ENCODE data around the gene PIP. TPM values are rescaled to one million over a fixed set of nuclear protein-coding genes. Genes with fewer than 3 reads are reported as not detected.
"Not testable (repeated sequence)": the region's sequence is repeated elsewhere in the genome, so short reads cannot be mapped to it uniquely, and the experiment has no call there.

PIP gene
- total RNA-seq, 4 donors from 2014 or later: not detected

DNA sequence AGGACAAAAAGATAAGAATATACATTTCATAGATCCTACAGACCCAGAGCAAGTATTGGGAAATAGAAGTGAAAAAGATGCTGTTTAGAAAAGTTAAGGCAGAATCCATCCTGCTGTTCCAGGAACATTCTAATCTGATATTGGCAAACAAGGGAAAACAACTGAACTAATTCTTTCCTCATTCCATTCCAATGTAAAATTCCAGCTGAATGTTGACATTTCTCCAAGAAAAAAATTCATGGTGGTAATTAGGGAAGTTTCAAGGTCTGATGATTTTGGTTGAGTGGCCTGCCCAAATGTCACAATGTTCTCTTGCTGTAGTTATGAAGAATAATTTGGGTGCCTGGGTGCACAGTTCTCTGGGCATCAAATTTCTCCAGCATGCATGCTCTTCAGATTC lies 15.2 kb downstream of the PIP start:
- no peaks in the 10 kb centered on the region for H3K27me3 ChIP-seq
- no peak overlapping the region for H3K27ac ChIP-seq
- no peaks in the 10 kb centered on the region for H3K9me3 ChIP-seq
- H3K36me3 ChIP-seq: no peaks in the 10 kb centered on the region
- H3K4me1 ChIP-seq: no peaks in the 10 kb centered on the region
- DNase-seq: no peak
- TF ChIP-seq, protein P1, sequence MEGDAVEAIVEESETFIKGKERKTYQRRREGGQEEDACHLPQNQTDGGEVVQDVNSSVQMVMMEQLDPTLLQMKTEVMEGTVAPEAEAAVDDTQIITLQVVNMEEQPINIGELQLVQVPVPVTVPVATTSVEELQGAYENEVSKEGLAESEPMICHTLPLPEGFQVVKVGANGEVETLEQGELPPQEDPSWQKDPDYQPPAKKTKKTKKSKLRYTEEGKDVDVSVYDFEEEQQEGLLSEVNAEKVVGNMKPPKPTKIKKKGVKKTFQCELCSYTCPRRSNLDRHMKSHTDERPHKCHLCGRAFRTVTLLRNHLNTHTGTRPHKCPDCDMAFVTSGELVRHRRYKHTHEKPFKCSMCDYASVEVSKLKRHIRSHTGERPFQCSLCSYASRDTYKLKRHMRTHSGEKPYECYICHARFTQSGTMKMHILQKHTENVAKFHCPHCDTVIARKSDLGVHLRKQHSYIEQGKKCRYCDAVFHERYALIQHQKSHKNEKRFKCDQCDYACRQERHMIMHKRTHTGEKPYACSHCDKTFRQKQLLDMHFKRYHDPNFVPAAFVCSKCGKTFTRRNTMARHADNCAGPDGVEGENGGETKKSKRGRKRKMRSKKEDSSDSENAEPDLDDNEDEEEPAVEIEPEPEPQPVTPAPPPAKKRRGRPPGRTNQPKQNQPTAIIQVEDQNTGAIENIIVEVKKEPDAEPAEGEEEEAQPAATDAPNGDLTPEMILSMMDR (IDR thresholded peaks at IDR 0.05): no peak
- TF ChIP-seq POLR2A (IDR thresholded peaks at IDR 0.05): no peak
- H3K4me3 ChIP-seq: no peak overlapping the region

DNA sequence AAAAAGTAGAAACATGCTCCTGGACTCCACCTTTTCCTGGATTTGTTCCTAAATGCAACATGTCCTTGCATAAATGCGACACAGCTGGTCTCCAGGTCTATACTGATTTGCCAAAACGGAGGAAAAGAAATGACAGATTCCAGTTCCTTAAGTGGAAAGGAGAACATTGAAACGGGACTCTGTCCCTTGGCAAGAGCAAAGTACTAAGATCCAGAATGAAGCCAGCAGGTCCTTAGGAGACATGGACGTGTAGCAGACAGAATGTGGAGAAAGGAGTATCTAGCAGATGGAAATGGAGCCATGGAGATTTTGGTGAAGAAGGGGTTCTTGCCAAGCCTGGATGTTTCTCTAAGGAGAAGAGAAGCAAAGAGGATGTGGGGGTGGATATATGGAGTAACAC lies 16.2 kb downstream of the PIP start:
- no peaks in the 10 kb centered on the region for H3K27me3 ChIP-seq
- H3K4me1 ChIP-seq: no peaks in the 10 kb centered on the region
- no peaks in the 10 kb centered on the region for H3K9me3 ChIP-seq
- no peak for DNase-seq
- TF ChIP-seq POLR2A (IDR thresholded peaks at IDR 0.05): no peak
- TF ChIP-seq, protein P1 (IDR thresholded peaks at IDR 0.05): no peak
- no peak overlapping the region for H3K27ac ChIP-seq
- no peak overlapping the region for H3K4me3 ChIP-seq
- no peaks in the 10 kb centered on the region for H3K36me3 ChIP-seq

DNA sequence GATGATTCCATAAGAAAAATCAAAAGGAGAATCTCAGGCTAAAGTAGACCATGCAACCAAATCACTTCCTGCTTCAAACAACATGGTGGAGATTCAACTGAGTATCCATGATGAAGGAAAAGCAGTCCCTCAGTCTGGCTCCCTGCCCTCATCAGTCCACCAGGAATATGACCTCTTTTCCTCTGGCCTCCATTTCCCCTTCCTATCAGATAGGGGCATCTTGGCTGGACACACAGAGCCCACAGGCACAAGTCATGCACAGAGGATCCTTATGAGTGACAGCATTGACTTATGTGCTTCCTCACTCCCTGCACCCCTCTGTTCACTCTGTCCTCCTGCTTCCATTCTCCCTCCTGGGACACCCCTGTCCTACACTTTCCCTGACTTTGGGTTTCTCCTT lies 16.8 kb downstream of the PIP start:
- DNase-seq: no peak
- Histone ChIP-seq H3K4me1 (no peaks in the 10 kb centered on the region), H3K9me3 (no peaks in the 10 kb centered on the region), H3K27ac (no peak overlapping the region), H3K4me3 (no peak overlapping the region), H3K36me3 (no peaks in the 10 kb centered on the region), H3K27me3 (no peaks in the 10 kb centered on the region)
- TF ChIP-seq POLR2A (IDR thresholded peaks at IDR 0.05): no peak
- TF ChIP-seq, protein P1 (IDR thresholded peaks at IDR 0.05): no peak

DNA sequence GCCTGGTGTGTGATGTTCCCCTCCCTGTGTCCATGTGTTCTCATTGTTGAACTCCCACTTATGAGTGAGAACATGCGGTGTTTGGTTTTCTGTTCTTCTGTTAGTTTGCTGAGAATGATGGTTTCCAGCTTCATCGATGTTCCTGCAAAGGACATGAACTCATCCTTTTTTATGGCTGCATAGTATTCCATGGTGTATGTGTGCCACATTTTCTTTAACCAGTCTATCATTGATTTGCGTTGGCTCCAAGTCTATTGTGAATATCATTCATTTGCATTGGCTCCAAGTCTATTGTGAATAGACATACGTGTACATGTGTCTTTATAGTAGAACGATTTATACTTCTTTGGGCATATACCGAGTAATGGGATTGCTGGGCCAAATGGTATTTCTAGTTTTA lies 18.8 kb downstream of the PIP start:
- not testable (repeated sequence) for DNase-seq, H3K9me3 ChIP-seq, H3K4me1 ChIP-seq, H3K27me3 ChIP-seq, H3K36me3 ChIP-seq, H3K4me3 ChIP-seq, H3K27ac ChIP-seq

DNA sequence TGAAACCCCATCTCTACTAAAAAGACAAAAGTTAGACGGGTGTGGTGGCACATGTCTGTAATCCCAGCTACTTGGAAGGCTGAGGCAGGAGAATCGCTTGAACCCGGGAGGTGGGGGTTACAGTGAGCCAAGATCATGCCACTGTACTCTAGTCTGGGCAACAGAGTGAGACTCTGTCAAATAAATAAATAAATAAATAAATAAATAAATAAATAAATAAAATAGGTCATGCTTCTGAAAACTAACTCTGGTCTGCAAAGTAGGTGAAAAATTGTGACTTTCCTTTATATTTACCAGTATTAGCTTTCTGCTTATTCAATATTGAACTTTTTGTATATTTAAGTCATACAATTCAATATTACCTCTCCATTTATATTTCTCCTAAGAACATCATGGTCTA lies 26.7 kb downstream of the PIP start:
- H3K9me3 ChIP-seq, DNase-seq, H3K4me3 ChIP-seq, H3K27ac ChIP-seq, H3K36me3 ChIP-seq, H3K27me3 ChIP-seq, H3K4me1 ChIP-seq: not testable (repeated sequence)

DNA sequence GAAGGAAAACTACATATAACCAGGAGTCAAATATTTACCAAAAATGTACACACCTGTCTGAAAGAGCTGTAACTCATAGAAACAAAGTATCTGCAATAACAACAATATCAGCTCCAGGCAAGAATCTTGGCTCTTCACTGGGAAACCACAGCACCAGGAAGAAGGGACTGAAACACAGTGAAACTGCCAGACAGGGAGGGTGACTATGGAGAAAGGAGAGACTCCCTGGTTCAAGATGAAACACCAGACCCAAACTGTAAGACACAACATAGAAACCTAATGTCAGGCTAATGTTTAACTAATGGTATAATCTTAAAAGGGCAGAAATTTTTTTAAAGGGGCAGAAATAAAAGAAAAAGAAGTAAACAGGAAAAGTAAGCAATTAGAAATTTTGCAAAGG lies 39.8 kb downstream of the PIP start:
- DNase-seq: no peak
- Histone ChIP-seq H3K4me3 (no peak overlapping the region), H3K9me3 (no peaks in the 10 kb centered on the region), H3K27ac (no peak overlapping the region), H3K27me3 (no peaks in the 10 kb centered on the region), H3K4me1 (no peaks in the 10 kb centered on the region), H3K36me3 (no peaks in the 10 kb centered on the region)
- TF ChIP-seq POLR2A (IDR thresholded peaks at IDR 0.05): no peak
- TF ChIP-seq, protein P1 (IDR thresholded peaks at IDR 0.05): no peak

DNA sequence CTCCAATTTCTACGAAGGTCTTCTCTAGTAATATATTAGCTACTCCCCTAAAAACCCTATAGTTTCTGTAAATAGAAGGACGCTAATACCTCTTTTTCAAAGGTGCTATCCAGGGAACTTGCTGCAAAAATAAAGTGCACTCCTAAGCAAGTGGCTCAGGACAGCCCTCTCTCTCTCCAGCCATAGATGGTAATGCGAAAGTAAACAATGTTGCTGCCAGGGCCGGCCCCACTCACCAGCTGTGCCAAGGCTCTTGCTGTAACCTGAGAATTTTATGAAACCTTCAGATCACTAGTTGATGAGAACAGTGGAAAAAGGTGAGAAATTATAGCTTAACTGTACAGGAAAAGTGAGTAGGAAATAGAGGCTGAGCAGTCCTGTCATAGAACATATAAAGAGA lies 40.5 kb downstream of the PIP start:
- H3K27me3 ChIP-seq: no peaks in the 10 kb centered on the region
- no peak for DNase-seq
- H3K9me3 ChIP-seq: no peaks in the 10 kb centered on the region
- H3K4me1 ChIP-seq: no peaks in the 10 kb centered on the region
- H3K36me3 ChIP-seq: no peaks in the 10 kb centered on the region
- no peak for TF ChIP-seq POLR2A (IDR thresholded peaks at IDR 0.05)
- TF ChIP-seq, protein P1 (IDR thresholded peaks at IDR 0.05): no peak
- no peak overlapping the region for H3K27ac ChIP-seq
- peak overlapping the region in 1 of 4 donors; percentile 2 for H3K4me3 ChIP-seq

Data from Peyer's patch (tissue), 4 donors.